ENCODE data around the gene KATNA1.

KATNA1 gene

GRCh38 chr6:149648148-149649145 lies at the start of gene KATNA1:
Gene KATNA1, minus strand, starts transcription at chr6:149648714. Its CDS starts 10,167 bp downstream, at chr6:149638547.
- no peak for TF ChIP-seq CTCF (IDR thresholded peaks at IDR 0.05; ENCODE audit: borderline replicate concordance, insufficient read depth, low read depth, low read length)
- H3K4me3 ChIP-seq (ENCODE audit: low read depth, low read length): peak within 1 kb of the TSS; percentile 56

GRCh38 chr6:149698175-149698574 lies 49.7 kb upstream of the KATNA1 start:
- H3K4me3 ChIP-seq (ENCODE audit: low read depth, low read length): no peak overlapping the region
- TF ChIP-seq CTCF (IDR thresholded peaks at IDR 0.05; ENCODE audit: borderline replicate concordance, insufficient read depth, low read depth, low read length): no peak

DNA sequence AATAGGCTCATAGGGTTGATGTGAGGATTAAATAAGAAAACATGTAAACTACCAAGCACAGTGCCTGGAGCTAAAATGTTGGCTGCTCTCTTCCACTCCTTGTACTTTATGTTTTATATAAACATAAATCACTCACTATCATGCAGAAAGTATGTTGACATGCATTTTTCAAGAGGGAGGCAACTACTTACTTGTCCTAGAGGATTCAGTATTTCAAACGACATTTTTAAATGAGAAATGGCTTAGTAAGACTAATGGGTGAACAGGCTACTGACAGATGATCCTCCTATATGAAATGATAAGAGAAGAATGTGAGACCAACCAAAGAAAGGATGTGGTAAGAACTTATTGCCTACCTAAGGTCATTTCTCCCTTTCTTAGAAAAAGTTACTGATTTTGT lies 48.4 kb upstream of the KATNA1 start:
- no peak for TF ChIP-seq CTCF (IDR thresholded peaks at IDR 0.05; ENCODE audit: borderline replicate concordance, insufficient read depth, low read depth, low read length)
- H3K4me3 ChIP-seq (ENCODE audit: low read depth, low read length): no peak overlapping the region

- no peak for TF ChIP-seq CTCF (IDR thresholded peaks at IDR 0.05; ENCODE audit: borderline replicate concordance, insufficient read depth, low read depth, low read length)
- H3K4me3 ChIP-seq (ENCODE audit: low read depth, low read length): no peak overlapping the region
Observed at GRCh38 chr6:149694921-149695320, 46.4 kb upstream of the KATNA1 start.

GRCh38 chr6:149691201-149691600 lies 42.7 kb upstream of the KATNA1 start:
- TF ChIP-seq CTCF (IDR thresholded peaks at IDR 0.05; ENCODE audit: borderline replicate concordance, insufficient read depth, low read depth, low read length): no peak
- no peak overlapping the region for H3K4me3 ChIP-seq (ENCODE audit: low read depth, low read length)

GRCh38 chr6:149686230-149686629 lies 37.7 kb upstream of the KATNA1 start:
- H3K4me3 ChIP-seq (ENCODE audit: low read depth, low read length): no peak overlapping the region
- no peak for TF ChIP-seq CTCF (IDR thresholded peaks at IDR 0.05; ENCODE audit: borderline replicate concordance, insufficient read depth, low read depth, low read length)
